ENCODE results near the gene HOXA3. TPM values are rescaled to one million over a fixed set of nuclear protein-coding genes. Genes with fewer than 3 reads are reported as not detected.

HOXA3 gene
- polyA plus RNA-seq, 4 donors = 36.3 to 53.5 (median 51.6) TPM

GRCh38 chr7:27179503-27180430 is 27.4 kb upstream of the HOXA3 start:
- peak in 1 of 4 donors; percentile 88 for DNase-seq (ENCODE audit: low read depth in 4 of 4, low spot score in 2 of 4)

GRCh38 chr7:27179030-27179429 is 26.6 kb upstream of the HOXA3 start:
- no peak for DNase-seq (ENCODE audit: low read depth in 4 of 4, low spot score in 2 of 4)

DNA sequence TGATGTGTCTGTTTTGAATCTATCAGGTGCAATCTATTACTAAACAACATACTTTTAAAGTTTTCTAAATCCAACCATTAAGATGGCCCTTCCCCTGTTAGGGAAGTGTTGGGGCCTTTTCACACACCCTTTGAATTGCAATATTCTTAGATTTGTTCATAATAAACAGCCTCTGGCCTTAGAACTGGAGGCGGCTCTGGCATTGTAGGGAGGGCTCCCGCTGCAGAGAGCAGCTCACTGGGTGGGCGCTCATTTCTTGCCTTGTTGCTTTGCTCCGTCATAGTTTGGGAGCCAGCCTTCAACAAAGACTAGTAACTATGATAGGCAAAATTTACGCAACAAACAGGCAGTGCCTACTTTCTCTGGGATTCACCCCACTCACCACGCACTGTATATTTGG is 26.0 kb upstream of the HOXA3 start:
- DNase-seq (ENCODE audit: low read depth in 4 of 4, low spot score in 2 of 4) = no peak

- no peak for DNase-seq (ENCODE audit: low read depth in 4 of 4, low spot score in 2 of 4)
These were observed 25.5 kb upstream of the HOXA3 start for GRCh38 chr7:27177795-27178320.

GRCh38 chr7:27176962-27177794 is 24.8 kb upstream of the HOXA3 start:
- DNase-seq (ENCODE audit: low read depth in 4 of 4, low spot score in 2 of 4) = no peak

DNA sequence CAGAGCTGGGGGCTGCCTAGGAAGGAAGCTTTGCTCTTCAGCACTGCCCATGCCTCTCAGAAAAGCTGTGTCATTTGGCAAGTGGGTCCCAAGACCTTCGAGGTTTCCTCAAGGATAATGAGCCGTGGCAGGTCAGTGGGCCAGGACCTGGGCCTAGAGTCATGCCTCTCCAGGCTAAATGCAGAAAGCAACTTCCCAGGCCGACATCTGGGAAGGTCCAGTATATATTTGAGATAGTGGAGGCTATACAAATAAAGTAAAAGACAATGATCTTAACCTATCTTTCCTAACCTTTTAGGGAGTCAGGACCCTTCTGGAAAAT is 24.1 kb upstream of the HOXA3 start:
- no peak for DNase-seq (ENCODE audit: low read depth in 4 of 4, low spot score in 2 of 4)

DNA sequence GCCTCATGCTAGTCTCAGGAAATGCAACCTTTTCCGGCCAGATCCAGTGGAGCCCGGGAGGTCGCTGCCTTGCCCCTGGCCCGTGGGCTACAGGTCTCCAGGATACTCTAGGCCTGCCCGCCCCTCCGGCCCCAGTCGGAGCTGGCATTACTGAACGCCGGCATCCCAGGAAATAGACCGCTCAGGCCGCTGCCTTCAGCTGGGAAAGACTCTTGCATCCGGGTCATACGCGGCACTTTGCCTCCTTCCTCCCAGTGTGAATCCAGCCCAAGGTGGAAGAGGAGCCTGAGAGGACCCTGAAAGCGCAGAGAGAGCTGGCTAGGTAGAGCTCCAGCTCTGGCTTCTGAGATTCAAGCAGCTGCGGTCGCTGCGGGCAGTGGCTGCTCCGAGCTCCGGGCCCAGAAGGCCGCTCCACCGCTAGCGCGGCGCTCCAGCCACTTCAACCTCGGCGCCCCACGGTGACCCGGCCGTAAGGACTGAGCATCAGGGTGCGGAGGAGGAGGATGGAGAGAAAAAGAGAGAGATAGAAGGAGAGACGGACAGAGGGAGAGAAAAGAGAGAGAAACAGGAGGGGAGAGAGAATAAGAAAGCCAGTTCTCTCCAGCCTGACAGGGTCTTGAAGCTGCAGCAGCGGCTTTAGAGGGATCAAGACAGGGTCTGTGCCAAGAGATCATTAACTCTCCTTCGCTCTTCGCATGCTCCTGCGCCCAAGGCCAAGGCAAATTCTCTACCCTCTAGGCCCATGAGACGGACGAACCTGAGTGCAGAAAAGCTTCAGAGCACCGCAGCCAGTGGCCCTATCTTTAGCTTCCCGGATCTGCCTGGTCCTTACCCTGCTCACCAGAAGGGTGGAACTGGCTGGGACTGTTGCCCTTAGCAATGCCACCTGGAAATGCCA is 23.5 kb upstream of the HOXA3 start:
- no peak for DNase-seq (ENCODE audit: low read depth in 4 of 4, low spot score in 2 of 4)

DNA sequence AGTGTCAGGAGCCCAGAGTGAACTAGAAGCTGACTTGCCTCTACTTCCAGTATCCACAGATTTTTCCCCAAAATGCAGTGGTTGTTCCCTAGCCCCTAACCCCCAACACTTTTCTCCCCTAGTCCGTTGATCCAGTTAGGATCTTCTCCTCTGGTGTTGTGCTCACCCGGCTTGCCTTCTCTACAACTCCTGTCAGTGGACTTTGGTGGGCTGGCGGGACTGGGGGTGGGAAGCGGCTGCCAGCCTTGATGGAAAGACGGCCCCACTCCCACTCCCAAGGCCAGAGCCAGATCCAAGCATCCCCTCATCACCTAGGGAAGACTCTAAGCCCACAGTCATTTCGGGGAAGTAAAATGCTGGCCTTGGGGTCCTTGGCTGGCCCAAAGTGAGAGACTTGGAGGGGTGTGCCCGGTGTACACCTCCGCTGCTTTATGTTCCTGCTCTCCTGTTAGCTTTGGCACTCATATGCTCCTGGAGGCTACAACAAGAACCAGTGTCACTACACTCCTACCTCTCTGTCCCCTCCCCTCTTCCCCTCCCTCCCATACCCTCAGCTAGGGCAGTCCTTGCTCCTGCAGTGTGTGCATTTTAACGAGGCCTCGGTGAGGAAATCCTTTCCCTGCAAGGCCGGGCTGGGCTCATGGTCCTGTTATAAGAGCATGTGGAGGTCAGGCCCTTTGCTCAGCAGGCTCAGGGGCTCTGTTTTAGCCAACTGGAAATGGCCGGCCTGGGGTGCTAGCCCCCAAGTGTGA is 22.7 kb upstream of the HOXA3 start:
- no peak for DNase-seq (ENCODE audit: low read depth in 4 of 4, low spot score in 2 of 4)

DNA sequence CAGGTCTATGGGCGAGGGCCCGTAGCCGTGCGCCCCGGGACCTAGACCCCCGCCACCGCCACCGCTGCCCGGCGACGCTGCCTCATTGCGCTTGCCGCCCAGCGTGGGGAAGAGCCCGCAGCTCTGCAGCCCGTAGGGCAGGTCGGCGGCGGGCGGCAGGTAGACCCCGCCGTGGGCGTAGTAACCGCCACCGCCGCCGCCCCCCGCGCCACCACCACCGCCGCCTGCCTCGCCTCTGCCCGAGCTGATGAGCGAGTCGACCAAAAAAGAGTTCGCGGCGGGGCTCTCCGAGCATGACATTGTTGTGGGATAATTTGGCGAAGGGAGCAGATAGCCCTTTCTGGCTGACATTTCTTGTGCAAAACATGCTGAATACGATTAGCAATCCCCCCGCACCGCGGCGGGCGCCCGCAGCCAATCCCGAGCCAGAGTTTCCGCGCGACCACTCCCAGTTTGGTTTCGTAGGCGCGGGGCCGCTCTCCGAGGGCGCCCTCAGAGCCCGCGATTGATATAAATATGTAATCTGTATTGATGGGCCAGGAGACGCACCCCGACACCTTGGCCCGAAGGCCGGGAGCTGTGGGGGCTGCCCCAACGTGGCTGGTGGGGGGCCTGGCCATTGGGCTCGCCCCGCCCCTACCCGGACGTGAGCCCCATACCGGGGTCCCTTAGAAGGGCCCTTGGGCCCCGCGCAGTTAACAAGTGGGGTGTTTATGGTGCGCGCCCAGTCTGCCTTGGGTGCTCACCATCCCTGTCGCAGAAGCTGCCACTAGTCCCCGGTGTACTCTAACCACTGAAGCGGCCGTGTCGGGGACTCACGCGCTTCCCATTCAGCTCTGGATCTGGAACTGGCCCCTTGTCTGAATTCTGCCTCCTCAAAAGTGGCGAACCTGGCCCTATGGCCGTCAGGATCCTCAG is 21.8 kb upstream of the HOXA3 start, which contains the start of gene HOXA10:
Gene HOXA10, minus strand, starts transcription at position 365 of the 918 bp plus-strand sequence. Its CDS starts 14 bp downstream, at position 351.
- DNase-seq (ENCODE audit: low read depth in 4 of 4, low spot score in 2 of 4) = no peak

GRCh38 chr7:27173511-27173955 is 21.1 kb upstream of the HOXA3 start:
- no peak for DNase-seq (ENCODE audit: low read depth in 4 of 4, low spot score in 2 of 4)

DNA sequence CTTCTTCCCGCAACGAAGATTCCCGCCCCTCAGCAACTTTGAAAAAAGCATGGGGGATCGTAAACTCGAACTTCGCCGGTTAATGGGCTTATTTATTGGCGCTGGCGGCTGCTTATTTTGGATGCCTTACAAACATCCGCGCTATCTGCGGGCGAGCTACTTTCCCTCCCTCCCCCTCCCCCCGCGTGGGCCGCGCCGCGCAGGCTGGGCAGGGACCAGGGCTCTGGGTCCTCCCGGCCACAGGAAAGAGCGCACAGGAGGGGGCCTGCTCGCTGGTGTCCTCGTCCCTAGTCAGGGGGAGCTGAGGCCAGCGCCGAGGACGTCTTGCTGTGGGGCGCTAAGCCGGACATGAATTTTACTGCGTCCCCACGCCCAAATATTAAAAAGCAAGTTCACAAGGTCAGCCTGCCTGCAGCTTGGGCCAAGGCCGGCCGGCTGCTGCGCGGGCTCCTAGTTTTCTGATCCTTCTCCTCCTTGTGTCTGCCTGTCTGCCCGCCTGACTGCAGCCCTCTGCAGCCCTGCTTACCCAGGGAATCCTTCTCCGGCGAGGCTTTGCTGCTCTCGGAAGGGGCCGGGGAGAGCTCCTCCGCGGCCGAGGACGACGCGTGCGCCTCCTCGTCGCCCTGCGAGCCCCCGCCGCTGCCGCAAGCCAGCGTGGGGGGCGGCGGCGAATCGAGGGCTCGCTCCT is 20.6 kb upstream of the HOXA3 start:
- no peak for DNase-seq (ENCODE audit: low read depth in 4 of 4, low spot score in 2 of 4)

DNA sequence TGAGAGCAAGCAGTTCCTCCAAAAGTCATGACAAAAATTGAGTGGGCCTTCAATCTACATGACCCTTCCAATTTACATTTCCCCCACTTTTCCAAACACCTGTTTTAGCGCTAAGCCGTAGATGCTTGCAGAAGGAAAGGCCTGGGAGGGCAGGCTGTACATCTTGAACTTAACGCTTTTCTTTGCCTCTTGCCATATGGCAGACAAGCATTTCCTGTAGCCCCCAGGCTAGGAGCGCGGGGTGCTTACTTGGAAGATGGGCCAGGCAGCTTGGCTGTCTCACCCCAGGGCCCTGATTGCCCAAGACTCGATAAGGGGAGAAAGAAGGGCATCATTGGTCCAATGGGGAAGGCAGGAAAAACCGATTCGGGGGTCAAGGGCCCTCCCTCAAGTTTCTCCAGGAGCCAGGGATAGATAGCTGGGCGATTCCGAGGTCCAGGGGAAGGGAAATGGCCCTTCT is 20.0 kb upstream of the HOXA3 start:
- DNase-seq (ENCODE audit: low read depth in 4 of 4, low spot score in 2 of 4) = no peak

DNA sequence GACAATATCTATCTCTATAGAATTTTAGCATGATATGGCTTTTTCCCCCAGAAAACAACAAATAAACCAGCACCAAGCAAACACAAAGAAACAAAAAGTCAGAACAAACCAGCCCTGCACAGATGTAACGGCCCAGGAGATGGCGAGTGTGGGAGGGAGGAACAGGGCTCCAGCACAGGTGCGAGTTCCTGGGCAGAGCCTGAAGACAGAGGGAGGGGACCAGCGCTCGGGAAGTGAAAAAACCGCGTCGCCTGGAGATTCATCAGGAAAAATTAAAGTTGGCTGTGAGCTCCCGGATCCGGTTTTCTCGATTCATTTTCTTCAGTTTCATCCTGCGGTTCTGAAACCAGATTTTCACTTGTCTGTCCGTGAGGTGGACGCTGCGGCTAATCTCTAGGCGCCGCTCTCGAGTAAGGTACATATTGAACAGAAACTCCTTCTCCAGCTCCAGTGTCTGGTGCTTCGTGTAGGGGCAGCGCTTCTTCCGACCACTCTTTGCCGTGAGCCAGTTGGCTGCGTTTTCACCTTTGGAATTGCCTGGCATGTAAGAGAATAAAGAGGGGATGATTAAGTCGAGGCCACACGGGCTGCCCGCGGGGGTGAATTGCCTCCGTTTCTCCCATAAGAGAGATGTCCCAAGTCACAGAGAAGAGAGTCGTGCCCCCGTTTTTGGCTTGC is 19.4 kb upstream of the HOXA3 start:
- DNase-seq (ENCODE audit: low read depth in 4 of 4, low spot score in 2 of 4) = no peak

GRCh38 chr7:27171325-27171636 is 18.9 kb upstream of the HOXA3 start:
- DNase-seq (ENCODE audit: low read depth in 4 of 4, low spot score in 2 of 4) = no peak

- no peak for DNase-seq (ENCODE audit: low read depth in 4 of 4, low spot score in 2 of 4)
These were observed 18.3 kb upstream of the HOXA3 start for GRCh38 chr7:27170426-27171324.

DNA sequence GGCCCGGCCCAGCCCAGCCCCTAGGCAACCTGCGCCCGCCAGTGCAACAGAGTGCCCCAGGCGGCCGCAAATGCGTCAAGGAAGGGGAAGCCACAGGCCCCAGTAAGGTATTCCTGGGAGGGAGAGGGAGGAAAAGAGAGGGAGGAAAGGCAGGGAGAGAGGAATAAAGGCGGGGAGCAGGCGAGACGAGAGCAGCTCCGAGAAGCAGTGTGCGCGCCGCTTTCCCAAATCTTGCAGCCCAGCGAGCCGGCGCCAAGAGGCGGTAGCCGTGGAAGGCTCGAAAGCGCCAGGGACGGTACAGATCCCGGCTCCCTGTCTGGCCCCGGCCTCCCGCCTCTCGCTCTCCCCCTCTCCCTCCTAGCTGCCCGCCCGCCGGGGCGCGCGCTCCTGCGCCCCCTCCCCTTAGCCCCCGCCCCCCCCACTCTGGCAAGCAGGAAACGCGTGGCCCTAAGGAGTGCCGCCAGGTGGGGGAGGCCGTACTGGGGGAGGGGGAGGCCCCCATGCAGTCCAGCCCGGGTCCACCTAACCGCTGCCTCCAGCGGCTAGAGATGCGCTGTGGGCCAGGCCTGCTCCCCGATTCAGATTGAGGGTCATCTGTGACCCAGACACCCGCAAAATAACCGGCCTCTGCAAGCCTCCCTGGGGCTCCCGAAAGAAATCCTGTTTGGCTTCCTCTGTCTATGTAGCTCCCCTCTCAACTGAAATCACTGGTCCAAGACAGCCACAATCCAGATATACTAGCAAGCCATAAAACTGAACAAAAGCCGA is 17.5 kb upstream of the HOXA3 start:
- no peak for DNase-seq (ENCODE audit: low read depth in 4 of 4, low spot score in 2 of 4)
